ENCODE results near the gene MAP3K14.

Gene MAP3K14

GRCh38 chr17:45301674-45302073, 15.1 kb downstream of the MAP3K14 start:
- DNase-seq = no peak

DNA sequence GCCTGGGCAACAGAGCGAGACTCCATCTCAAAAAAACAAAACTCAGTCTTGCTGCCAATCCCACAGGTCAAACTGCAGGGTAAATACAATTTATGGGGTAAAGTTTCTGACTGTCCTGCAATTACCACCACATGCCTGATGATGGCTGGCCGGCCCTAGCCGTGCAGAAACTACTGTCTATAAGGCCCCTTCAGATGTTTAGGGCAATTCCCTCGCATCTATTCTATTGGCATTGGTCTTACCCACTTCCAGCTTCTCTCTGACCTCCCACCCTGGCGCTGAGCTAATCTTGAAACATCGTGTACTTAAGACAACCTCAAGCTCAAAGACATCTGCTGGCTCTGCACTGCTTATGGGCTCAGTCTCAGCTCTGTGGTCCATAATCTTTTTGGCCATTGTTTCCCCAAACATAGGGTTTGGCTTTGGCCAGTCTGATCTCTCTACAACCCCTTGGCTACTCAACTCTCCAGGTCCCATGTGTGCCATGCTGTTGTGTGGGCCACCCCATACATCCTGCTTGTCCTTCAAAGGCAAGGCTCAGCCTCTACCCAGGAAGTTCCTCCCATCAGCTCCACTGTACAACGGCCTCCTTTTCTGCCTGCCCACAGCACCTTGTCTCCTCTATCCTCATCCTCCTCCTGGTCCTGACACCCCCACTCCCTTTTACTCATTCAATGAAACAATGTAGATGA, 16.6 kb downstream of the MAP3K14 start:
- no peak for DNase-seq

- no peak for DNase-seq
These were observed 17.5 kb downstream of the MAP3K14 start for GRCh38 chr17:45299361-45299760.

GRCh38 chr17:45298546-45299285, 18.1 kb downstream of the MAP3K14 start:
- no peak for DNase-seq

- no peak for DNase-seq
These were observed 20.0 kb downstream of the MAP3K14 start for GRCh38 chr17:45296833-45297124.

DNA sequence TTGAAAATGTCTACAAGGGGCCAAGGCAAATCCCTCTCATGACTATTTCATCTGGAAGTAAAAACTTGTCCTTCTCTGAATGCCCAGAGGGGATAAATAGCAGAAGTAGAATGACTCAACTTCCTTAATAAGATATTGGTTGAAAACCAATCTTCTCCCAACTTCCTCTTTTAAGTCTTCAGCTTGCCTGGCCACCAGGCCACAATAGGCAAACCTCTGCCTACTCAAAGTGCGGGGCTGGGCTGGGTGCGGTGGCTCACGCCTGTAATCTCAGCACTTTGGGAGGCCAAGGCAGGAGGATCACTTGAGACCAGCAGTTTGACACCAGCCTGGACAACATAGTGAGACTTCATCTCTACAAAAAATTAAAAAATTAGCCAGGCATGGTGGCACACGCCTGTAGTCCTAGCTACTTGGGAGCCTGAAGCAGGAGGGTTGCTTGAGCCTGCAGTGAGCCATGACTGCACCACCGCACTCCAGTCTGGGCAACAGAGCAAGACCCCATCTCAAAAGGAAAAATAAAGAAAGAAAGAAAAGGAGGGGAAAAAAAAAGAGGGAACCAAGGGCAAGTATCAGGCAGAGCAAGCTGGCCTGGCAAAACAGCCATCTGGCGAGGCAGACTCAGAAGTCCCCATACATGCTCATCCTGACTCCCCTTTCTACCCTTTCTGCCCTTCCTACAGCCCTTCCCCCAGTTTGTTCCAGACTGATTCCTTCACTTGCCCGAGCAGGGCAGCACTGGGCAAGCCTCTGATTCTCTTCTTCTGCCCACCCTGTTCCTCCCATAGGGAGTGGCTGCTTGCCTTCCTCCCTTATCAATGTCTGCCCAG, 20.6 kb downstream of the MAP3K14 start:
- no peak for DNase-seq

GRCh38 chr17:45294506-45294905, 22.3 kb downstream of the MAP3K14 start:
- no peak for DNase-seq

- no peak for DNase-seq
These were observed 23.2 kb downstream of the MAP3K14 start for GRCh38 chr17:45293413-45294211.

DNA sequence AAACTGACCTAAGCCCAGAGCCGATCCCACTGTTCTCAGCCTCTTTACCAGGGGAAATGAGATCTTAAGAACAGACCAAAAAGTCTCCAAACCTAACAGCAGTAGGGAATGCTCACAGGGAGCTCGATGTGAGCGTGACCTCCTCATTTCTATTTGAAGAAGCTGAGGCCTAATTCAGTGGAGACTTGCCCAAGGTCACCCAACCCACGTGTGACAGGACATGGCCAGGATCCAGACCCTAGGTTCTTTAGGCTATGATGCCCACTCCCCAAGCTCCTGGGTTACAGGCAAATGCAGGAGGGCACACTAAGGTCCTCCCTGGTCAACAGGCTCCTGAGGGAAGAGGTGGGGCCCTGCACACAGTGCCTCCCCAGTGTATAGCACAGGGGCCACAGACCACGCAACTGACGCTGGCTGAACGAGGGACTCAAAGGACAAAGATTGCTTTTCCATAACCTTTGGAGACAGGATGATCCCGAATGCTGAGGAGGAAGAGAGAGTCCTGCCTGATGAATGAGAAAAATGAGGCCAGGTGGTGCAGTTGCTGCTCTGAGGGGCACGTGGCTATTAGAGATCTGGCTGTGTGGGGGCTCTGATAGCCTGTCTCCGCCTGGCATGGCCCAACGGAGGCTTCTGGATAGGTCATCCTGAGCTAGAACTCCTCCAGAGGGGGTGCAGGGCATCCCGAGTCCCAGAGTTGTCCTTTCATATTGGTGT, 24.0 kb downstream of the MAP3K14 start:
- no peak for DNase-seq

- no peak for DNase-seq
These were observed 25.5 kb downstream of the MAP3K14 start for GRCh38 chr17:45291171-45291805.

DNA sequence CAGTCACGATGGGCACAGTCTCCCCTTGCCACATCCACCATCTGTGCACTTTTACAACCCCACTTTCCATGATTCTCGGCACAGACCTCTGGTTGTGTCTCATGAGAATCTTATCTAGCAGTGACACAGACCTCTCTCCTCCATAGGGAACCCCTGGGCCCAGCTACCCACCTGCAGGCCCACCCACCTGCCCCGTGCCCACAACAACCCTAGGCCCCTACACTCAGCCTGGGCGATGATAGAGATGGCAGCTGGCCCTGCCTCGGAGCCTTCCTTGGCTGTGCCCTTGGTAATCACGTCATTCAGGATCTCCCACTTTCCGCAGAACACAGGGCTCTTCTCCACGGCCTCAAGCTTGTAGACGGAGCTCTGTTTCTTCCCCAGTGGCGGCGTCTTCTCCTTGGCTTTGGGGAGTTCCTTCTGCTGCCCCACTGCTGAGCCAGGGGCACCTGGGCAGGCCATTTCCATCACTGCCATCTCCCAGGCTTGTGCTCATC, 26.5 kb downstream of the MAP3K14 start:
- DNase-seq = no peak

- no peak for DNase-seq
These were observed 27.2 kb downstream of the MAP3K14 start for GRCh38 chr17:45289301-45290268.

GRCh38 chr17:45288825-45289224, 28.0 kb downstream of the MAP3K14 start:
- DNase-seq = no peak

DNA sequence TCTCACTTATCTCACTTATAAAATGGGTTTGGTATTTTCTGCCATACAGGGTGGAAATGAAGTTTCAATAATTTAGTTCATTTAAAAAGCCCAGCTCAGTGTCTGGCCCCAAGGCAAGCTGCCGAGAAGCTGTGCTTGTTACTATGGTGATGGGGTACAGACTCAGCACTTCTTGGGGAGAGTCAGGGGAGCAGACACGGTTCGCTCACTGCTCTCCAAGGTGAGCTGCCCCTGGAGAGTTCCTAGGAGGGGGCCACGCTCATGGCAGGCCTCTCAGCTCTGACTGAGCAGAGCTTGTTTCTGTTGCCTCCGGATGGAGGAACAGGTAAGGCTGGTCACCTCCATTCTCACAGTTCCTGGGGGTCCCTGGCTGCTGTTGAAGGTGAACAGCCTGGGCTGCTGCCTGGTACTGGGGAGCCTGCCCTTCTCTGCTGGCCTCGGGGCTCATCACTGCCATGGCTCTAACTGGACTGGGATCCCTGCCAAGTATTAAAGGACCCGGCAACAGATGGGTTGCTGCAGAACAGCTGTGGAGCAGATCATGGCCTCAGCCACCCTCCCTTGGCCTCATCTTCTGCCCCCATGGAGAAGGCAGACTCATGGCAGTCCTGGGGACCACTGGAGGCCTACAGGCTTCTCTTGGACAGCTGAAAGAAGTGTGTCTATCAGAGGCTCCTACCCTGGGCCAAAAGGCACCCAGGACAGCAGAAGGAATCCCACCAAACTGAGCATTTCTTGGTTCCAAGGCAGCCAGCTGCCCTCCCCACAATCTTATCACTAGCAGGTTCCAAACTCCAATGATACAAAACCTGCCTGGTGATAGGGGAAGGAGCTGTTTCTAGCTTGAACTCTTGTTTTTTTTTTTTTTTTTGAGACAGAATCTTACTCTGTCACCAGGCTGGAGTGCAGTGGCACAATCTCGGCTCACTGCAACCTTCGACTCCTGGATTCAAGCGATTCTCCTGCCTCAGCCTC, 29.0 kb downstream of the MAP3K14 start:
- no peak for DNase-seq

- no peak for DNase-seq
These were observed 30.5 kb downstream of the MAP3K14 start for GRCh38 chr17:45286286-45286685.

DNA sequence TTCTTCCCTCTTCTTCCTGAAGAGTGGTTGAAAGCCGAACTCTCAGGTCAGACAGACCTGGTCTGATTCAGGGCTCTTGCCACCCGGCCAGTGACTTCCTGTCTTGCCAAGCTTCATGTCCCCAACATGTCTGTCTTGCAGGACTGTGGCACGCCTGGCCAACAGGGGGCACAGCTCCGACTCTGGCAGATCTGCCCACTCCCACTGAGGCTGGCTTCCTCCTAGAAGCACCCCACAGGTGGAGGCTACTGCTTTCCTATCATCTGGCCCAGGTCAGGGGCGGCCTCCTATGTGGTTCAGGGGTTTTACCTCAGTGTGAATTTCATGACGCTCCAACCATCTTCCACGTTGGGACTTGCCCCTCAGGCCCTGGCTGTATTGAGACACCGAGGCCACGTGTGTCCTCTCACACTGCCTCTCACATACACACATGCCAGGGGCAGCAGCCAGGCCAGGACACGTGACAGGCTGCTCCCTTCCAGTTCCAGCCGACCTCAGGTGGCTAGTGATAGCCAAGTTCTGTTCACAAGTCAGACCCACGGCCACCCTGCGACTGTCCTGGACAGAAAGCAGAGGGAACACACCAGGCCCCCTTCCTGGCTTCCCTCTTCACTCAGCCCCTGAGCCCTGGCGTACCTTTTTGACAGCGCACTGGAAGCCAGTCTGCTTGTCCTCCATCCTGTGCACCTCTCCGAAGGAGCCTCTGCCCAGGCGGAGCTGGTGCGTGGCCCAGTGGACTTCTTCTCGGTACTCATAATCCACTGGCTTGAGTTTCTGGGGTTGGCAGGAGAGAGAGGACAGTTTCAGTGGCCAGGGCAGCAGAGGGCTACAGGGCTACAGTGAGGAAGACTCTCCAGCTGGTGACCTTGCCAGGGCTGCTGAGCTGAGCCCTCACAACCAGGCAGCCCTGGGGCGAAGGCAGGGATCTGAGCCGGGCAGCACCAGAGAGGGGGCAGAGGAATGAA, 32.4 kb downstream of the MAP3K14 start:
- DNase-seq = no peak

GRCh38 chr17:45283711-45284110, 33.1 kb downstream of the MAP3K14 start:
- DNase-seq = no peak

All from right kidney (tissue), 1 donor.